Cerebellar nuclear complex (tissue), 1 donor: ENCODE data around the gene POLR3GL.

Experiments used
- DNase-seq, 2 experiments: peaks; one replicate each; lab custom pipeline; 2025; lab: John Stamatoyannopoulos, UW

Gene POLR3GL

DNA sequence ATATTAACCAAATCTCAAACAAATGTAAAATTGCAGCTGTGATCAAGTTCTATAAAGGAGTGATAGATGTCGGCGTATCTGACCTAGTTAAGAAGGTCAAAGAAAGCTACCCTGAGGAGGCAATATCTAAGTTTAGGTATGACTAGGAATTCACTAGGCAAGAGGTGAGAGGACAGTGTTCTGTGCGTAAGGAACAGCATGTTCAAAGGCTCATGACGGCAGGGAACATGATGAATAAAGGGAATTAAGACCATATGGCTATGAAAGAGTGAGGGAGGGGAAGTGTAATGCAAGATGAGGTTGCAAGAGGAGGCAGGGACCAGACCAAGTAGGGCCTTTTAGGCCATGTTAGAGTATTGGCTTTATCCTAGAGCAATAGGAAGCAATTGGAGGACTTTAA, 15.3 kb upstream of the POLR3GL start:
- no peak for DNase-seq

GRCh38 chr1:145951526-145951925, 13.0 kb upstream of the POLR3GL start:
- DNase-seq, result no peak

DNA sequence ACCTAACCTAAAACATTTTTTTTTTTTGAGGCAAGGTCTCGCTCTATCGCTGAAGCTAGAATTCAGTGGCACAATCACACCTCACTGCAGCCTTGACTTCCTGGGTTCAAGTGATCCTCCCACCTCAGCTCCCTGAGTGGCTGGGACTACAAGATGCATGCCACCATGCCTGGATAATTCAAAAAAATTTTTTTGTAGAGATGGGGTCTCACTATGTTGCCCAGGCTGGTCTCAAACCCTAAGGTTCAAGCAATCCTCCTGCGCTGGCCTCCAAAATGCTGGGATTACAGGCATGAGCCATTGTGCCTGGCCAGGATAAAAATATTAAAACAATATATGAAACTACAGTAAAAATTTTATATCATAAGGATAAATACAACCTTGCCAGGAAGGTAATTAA, 11.6 kb upstream of the POLR3GL start:
- DNase-seq, result no peak

DNA sequence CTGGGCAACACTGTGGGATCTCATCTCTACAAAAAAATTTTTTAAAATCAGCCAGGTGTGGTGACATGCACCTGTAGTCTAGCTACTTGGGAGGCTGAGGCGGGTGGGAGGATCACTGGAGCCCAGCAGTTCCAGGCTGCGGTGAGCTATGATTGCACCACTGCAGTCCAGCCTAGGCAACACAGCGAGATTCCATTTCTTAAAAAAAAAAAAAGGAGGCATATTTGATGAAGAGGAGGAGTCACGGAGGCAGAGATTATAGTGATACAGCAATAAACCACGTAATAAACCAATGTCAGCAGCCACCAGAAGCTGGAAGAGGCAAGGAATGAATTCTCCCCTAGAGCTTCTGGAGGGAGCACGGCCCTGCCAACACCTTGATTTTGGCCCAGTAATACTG, 10.6 kb upstream of the POLR3GL start:
- DNase-seq, result no peak

DNA sequence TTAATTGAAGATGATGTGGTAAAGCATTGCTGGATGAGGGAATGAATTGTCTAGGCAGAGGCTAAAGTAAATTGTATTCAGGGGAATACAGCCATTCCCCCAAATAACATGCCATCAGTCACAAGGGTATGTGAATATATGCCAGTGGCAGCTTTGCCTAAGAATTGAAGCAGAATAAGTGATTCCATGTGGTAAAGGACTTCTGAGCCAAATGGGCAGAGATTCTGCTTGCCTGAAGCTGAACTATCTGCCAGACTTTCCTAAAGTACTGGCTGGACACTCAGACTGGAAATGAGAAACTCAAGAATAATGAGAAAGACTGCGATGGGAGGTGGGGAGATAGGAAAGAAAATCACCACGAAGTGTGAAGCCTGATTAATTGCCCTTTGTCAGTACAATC, 9.1 kb upstream of the POLR3GL start:
- DNase-seq, result no peak

DNA sequence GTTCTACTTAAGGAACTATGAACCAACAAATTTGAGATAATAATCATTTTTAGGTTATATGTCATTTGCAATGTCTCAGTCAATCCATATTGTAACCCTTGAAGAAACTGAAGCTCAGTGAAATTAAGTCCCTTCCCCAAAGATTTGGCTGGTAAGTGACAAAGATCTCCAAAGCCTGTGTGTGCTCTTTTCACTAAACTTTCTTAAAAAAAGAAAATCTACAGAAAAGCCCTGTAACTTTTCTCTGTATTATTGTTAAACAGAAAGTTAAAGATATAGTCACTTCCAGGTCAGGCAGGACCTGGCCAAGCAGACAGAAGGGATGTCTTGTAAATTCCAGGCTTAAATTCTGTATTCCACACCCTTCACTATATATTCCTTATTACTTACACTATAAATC, 8.1 kb upstream of the POLR3GL start:
- no peak for DNase-seq

DNA sequence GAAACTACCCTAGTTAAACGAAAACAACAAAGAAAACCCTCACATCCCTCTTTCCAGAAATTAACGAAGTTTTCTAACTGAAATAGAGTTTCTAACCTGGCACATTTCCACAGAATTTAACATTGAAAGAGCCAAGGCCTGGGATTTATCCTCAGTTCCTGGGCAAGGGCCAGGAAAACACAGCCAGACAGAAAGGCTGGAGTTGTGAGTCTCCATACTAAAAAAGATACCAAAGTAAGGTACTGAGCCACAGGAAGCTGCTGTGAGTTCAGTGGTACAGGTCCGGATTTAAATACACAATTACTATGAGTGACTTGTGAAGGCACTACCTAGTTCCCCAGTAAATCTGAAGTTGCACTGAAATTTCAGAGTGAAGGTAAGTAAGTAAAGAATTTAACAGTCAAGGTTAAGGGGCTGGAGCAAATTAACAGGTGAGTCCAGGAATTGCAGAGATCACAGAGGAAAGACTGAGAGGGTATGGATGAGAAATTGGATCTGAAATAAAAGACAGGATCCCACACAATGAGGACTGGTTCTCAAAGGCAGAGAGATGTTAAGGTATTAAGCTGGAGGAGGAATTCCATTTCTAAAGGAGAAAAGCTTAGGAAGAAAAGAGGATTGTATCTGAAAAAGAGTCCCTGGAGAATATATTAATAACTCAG, 7.6 kb upstream of the POLR3GL start:
- no peak for DNase-seq

- DNase-seq, result peak; percentile 92 to 99
Measured at GRCh38 chr1:145957443-145958319, 6.8 kb upstream of the POLR3GL start, which contains the start of gene LIX1L. Gene LIX1L, minus strand, starts transcription at chr1:145958017. Its CDS starts 90 bp downstream, at chr1:145957927.

DNA sequence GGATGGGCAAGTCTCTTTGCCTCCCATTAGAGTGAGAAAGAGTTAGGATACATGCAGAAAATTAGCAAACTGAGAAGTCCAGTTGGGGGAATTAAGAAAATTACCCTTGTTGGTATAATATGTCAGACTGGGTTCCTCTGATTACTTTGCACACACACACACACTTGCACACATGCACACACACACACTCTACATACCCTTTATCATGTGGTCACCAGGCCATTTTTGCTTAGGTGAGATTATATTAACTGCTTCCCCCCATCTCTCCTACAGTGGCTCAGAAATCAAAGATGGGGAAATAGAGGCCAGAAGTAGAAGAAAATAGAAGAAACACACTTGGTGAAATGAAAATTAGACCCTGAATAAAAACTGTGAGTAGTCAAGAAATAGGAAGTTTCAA, 5.8 kb upstream of the POLR3GL start:
- no peak for DNase-seq

- no peak for DNase-seq
Measured at GRCh38 chr1:145959333-145959732, 5.2 kb upstream of the POLR3GL start.

DNA sequence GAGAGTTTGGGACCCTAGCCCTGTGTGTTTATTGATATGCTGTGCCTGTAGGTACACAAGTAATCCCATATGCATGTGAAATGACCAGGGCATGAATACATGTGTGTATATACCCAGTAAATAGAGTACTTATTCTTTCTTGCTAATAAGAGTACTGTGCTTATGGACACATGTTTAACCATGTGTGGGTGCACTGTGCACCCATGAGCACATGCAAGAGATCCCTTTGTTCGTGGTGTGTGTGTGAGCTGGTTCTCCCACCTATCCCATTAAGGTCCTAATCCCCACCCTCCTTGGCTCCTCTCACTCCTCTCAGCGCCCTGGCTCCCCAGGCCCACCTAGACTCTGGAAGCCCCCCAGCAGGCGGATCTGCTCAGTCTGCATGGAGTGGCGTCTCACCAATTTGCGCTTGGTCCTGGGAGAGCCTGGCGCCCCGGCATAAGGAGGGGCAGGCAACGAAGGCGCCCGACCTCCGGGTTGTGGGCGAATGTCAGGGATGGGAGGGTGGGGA, 4.5 kb upstream of the POLR3GL start:
- no peak for DNase-seq

DNA sequence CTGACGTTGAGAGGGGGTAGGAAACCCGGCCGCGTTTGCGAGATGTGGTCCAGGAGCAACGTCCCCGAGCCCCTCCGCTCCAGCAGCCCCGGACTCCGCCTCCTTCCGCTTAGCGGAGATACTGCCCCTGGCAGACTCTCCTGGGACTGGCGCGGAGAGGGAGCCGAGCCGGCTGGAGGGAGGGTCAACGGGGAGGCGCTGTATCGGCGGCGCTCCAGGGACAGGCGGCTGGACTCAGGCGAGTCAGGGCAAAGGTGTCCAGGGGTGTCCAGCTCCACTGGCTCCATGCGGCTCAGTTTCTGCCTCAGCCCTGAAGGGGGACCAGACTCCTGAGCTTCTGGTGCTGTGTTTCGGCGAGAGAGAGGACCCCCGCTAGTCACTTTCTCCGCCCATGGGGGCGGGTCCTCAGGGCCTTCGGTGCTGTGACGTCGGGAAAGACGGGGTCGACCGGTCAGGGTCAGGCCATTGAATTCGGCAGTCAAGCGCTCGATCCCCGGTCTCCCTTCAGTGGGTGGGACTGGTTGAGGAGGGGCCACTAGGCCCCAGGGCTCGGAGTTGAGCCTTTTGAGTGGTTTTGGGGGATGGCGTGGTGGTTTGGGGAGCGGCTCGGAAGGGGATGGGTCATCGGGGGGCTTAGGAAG, 3.9 kb upstream of the POLR3GL start:
- no peak for DNase-seq

- no peak for DNase-seq
Measured at GRCh38 chr1:145961109-145961424, 3.4 kb upstream of the POLR3GL start.

GRCh38 chr1:145961425-145962156, 2.9 kb upstream of the POLR3GL start:
- peak; percentile 23 to 52 for DNase-seq

DNA sequence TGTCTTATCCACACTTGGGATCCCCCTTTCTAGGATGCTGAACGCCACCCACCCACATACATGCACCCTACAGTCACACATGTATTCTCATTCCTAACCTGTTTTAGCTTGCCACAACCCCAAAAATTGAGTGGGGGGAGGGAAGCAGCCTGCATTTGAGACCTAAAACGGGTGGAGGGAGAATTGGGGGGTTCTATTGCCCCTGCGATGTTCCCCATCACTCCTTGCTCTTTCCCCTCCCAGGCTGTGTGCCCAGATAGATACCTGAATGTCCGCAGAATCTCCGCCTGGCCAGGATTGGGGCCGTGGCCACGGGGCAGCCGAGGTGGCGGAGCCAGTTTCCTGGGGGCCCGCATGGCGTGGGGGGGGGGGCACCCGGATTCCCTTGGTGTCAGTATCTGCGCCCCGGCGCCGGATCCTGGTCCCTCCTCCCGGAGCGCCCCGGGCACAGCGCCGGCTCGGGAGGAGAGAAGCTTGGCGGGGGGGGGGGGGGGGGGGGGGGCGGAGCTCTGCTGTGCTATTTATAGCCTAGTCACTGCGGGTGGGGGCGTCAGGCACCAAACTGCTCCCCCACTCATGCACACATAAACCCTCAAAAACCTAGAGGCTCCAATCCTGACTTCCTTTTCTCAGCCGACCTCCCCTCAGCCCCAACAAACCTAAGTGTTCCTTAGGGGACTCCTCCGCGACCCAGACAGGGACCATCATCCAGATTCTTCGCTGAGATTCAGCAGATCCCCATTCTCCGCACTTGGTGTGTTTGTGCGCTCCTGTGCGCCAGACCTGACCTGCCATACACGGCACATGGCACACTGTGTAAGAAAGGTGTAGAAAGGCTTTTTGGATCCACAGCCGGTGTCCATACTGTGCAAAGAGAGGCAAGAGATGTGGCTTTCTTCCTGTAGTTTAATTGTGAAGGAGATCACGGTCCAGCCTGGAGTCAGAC, 2.1 kb upstream of the POLR3GL start:
- peak in 1 of 2 experiments; percentile 62 for DNase-seq

- peak; percentile 7 to 65 for DNase-seq
Measured at GRCh38 chr1:145963265-145964019, 1.0 kb upstream of the POLR3GL start.

DNA sequence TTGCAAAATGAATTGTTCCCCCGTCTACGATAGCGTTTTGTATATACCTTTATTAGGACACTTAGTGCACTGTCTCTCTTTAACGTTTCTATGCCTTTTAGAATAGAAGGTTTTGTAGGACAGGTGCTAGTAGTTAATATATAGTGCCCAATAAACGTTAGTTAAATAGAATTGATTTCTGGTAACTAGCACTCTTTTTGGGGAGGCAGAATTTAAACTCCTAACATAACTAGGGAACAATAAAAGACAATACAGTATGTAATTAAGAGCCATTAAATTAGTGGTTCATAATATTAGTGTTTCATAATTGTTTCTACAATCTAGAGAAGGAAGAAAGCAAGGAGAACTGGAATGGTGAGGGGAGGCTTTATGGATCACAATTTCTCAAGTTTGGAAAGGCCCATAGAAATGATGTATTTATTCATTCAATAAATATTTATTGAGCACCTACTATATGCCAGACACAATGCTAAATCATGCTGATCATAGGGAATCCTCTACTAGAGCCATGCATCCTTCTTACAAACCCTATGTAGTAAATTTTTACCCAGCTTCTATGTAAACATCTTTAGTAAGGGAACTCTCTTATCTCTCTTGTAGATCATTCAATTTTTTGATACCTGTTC, 742 bp downstream of the POLR3GL start:
- DNase-seq, result no peak

DNA sequence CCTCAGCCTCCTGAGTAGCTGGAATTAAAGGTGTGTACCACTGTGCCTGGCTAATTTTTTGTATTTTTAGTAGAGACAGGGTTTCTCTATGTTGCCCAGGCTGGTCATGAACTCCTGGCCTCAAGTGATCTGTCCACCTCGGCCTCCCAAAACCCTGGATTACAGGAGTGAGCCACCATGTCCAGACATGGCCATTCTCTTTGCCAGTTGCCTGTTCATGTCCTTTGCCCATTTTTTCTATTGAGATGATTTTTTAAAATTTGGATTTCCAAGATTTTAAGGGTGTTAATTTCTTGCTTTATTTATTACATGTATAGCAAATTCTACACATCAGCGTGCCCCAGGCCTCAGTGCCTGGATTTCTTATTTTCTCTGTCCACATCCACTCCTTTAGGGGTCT, 2.8 kb downstream of the POLR3GL start:
- DNase-seq, result no peak

DNA sequence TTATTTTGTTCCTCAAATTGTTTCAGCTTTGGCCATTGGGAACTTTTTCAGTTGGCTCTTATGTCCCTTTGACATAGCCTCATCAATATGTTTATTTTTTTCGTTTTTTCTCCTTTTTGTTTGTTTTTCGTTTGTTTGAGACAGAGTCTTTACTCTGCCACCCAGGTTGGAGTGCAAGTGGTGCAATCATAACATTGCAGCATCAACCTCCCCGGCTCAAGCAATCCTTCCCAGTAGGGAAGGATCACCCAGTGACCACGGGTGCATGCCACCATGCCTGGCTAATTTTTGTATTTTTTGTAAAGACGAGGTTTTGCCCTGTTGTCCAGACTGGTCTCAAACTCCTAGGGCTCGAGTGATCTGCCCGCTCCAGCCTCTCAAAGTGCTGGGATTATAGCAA, 8.1 kb downstream of the POLR3GL start:
- no peak for DNase-seq

DNA sequence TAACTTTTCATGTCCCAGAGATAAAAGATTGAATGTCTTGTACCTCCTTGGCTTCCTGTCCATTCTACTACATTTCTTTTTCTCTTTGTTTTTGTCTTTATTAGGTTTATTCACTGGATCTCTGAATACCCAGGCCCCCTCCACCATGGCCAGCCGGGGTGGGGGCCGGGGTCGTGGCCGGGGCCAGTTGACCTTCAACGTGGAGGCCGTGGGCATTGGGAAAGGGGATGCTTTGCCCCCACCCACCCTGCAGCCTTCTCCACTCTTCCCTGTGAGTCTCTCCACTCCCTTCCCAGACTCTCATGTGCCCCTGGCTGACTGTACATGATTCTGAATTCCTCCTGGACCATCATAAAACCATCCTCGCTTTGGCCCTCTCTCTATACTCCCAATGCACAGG, 10.2 kb downstream of the POLR3GL start:
- no peak for DNase-seq
